Liver (tissue), 9 donors: ENCODE results near the gene AKAP7. TPM values are rescaled to one million over a fixed set of nuclear protein-coding genes. Genes with fewer than 3 reads are reported as not detected.

ENCODE experiments used
- DNase-seq: peaks from one replicate; pipeline ENCODE4 v3.0.0-alpha.2; 2017; ENCODE audit warnings: low spot score
- H3K27ac ChIP-seq, 2 donors: one replicate each; pipeline ENCODE4 v1.7.0; 2013; ENCODE audit warnings: inconsistent platforms in 2 of 2, low read length in 2 of 2, control low read depth in 1 of 2, low read depth in 1 of 2, mild to moderate bottlenecking in 1 of 2
- H3K27me3 ChIP-seq, 4 donors: one replicate each; pipeline versions ENCODE4 v1.6.1 to v1.7.0; 2013; ENCODE audit warnings: low read length in 3 of 4, inconsistent platforms in 1 of 4, mild to moderate bottlenecking in 1 of 4, moderate library complexity in 1 of 4; ENCODE audit not compliant: control insufficient read depth in 4 of 4, insufficient read depth in 4 of 4
- H3K36me3 ChIP-seq, 4 donors: one replicate each; pipeline versions ENCODE4 v1.6.1 to v1.7.0; 2013; ENCODE audit warnings: low read length in 3 of 4, mild to moderate bottlenecking in 3 of 4, low read depth in 1 of 4, moderate library complexity in 1 of 4; ENCODE audit not compliant: control insufficient read depth in 4 of 4, insufficient read depth in 3 of 4
- H3K4me1 ChIP-seq, 4 donors: one replicate each; pipeline versions ENCODE4 v1.6.1 to v1.7.0; 2013; ENCODE audit warnings: low read length in 3 of 4, mild to moderate bottlenecking in 3 of 4, moderate library complexity in 1 of 4; ENCODE audit not compliant: control insufficient read depth in 4 of 4, insufficient read depth in 4 of 4
- H3K4me3 ChIP-seq, 3 donors: one replicate each; pipeline versions ENCODE4 v1.6.1 to v1.7.0; 2013; ENCODE audit warnings: low read length in 3 of 3, control low read depth in 1 of 3, low read depth in 1 of 3, mild to moderate bottlenecking in 1 of 3
- H3K9ac ChIP-seq, 2 donors: one replicate each; pipeline ENCODE4 v1.7.0; 2013; ENCODE audit warnings: low read length in 2 of 2, mild to moderate bottlenecking in 2 of 2, moderate library complexity in 2 of 2, control low read depth in 1 of 2, low read depth in 1 of 2
- H3K9me3 ChIP-seq, 4 donors: one replicate each; pipeline versions ENCODE4 v1.6.1 to v1.7.0; 2013; ENCODE audit warnings: low read length in 3 of 4; ENCODE audit not compliant: control insufficient read depth in 4 of 4
- ATF3 ChIP-seq: IDR thresholded peaks from 2 replicates; pipeline ENCODE4 v1.6.1; 2016; ENCODE audit warnings: antibody characterized with exemption
- CTCF ChIP-seq: fragments of 150-350 bp; IDR thresholded peaks from 2 replicates; pipeline ENCODE4 v1.5.1; 2017; ENCODE audit warnings: improper control_type of control experiment, low read depth, low read length; ENCODE audit not compliant: missing input control
- EGR1 ChIP-seq, 2 donors: IDR thresholded peaks; 2 replicates each; pipeline ENCODE4 v1.6.1; 2016 to 2018; ENCODE audit warnings: antibody characterized with exemption in 2 of 2, low read depth in 2 of 2
- FOXA1 ChIP-seq: IDR thresholded peaks from 2 replicates; pipeline ENCODE4 v1.6.1; 2016; ENCODE audit warnings: antibody characterized with exemption
- FOXA2 ChIP-seq: IDR thresholded peaks from 2 replicates; pipeline ENCODE4 v1.6.1; 2016; ENCODE audit warnings: antibody characterized with exemption
- GABPA ChIP-seq, 2 donors: IDR thresholded peaks in 1 of 2; conservative IDR thresholded peaks in 1 of 2; 2 replicates each; pipeline ENCODE4 v1.6.1; 2016; ENCODE audit warnings: antibody characterized with exemption in 2 of 2, mild to moderate bottlenecking in 1 of 2, moderate library complexity in 1 of 2
- HNF4A ChIP-seq, 2 donors: conservative IDR thresholded peaks; 2 replicates each; pipeline ENCODE4 v1.6.1; 2016; ENCODE audit warnings: antibody characterized with exemption in 2 of 2, mild to moderate bottlenecking in 2 of 2
- HNF4G ChIP-seq: IDR thresholded peaks from 2 replicates; pipeline ENCODE4 v1.6.1; 2016; ENCODE audit warnings: antibody characterized with exemption
- JUND ChIP-seq, 2 donors: IDR thresholded peaks; 2 replicates each; pipeline ENCODE4 v1.6.1; 2016; ENCODE audit warnings: antibody characterized with exemption in 2 of 2
- MAX ChIP-seq: IDR thresholded peaks from 2 replicates; pipeline ENCODE4 v1.6.1; 2016; ENCODE audit warnings: antibody characterized with exemption
- NR2F2 ChIP-seq: IDR thresholded peaks from 2 replicates; pipeline ENCODE4 v1.6.1; 2016; ENCODE audit warnings: antibody characterized with exemption
- RAD21 ChIP-seq, 2 donors: IDR thresholded peaks; 2 replicates each; pipeline ENCODE4 v1.6.1; 2016; ENCODE audit warnings: antibody characterized with exemption in 2 of 2, mild to moderate bottlenecking in 2 of 2
- REST ChIP-seq: IDR thresholded peaks from 2 replicates; pipeline ENCODE4 v1.6.1; 2016; ENCODE audit warnings: antibody characterized with exemption, mild to moderate bottlenecking
- RXRA ChIP-seq, 2 donors: IDR thresholded peaks; 2 replicates each; pipeline ENCODE4 v1.6.1; 2017 to 2018; ENCODE audit warnings: antibody characterized with exemption in 2 of 2, mild to moderate bottlenecking in 1 of 2
- SP1 ChIP-seq: IDR thresholded peaks from 2 replicates; pipeline ENCODE4 v1.6.1; 2018; ENCODE audit warnings: antibody characterized with exemption, mild to moderate bottlenecking
- TAF1 ChIP-seq: conservative IDR thresholded peaks from 2 replicates; pipeline ENCODE4 v1.6.1; 2016; ENCODE audit warnings: antibody characterized with exemption, mild to moderate bottlenecking
- YY1 ChIP-seq: IDR thresholded peaks from 2 replicates; pipeline ENCODE4 v1.6.1; 2016; ENCODE audit warnings: antibody characterized with exemption, mild to moderate bottlenecking
- ZBTB33 ChIP-seq: IDR thresholded peaks from 2 replicates; pipeline ENCODE4 v1.6.1; 2016; ENCODE audit warnings: antibody characterized with exemption
- WGBS: extraction: QIAGEN DNeasy Blood & Tissue Kit; methylation state at CpG from one replicate; pipeline ENCODE4 v1.1.7; 2013; 5-methylcytosine and 5-hydroxymethylcytosine counted together
- polyA plus RNA-seq, 2 donors: library from polyadenylated mRNA; stranded (reverse) in 1 of 2; unstranded in 1 of 2; fragments of 200-250 nt in 1 of 2; fragments of >200 nt in 1 of 2; fragmentation: Nextera tagmentation in 1 of 2; extraction: Ambion mirVana in 1 of 2; gene quantifications; one replicate each; pipeline versions ENCODE4 v1.2.1 to v1.2.3, GENCODE V29; 2013 to 2015
- total RNA-seq, 2 donors: library from RNA; depleted of rRNA; stranded (reverse); fragments of >200 nt; gene quantifications; one replicate each; pipeline ENCODE4 v1.2.3, GENCODE V29; 2014
- donor health status: healthy.
- donor health status: healthy.
- donor health status: healthy.
- donor health status: healthy.
- donor health status: healthy.

AKAP7 gene
- total and polyA plus RNA-seq, 4 donors: 7.9 to 25.4 (median 17.7) TPM

- H3K27ac ChIP-seq: peak overlapping the region; percentile 92 to 93
- no peaks in the 10 kb centered on the region for H3K9me3 ChIP-seq
- 89% methylated on average over 14 of the region's 14 CpGs for WGBS
- no peaks in the 10 kb centered on the region for H3K36me3 ChIP-seq
- no peak for DNase-seq
- peak overlapping the region in 1 of 2 donors; percentile 8 for H3K9ac ChIP-seq
- H3K27me3 ChIP-seq: no peaks in the 10 kb centered on the region
- H3K4me1 ChIP-seq: peaks cover 9 to 25% (median 11%) of the 10 kb centered on the region in 4 donors
- peak overlapping the region in 2 of 3 donors; percentile 70 to 96 for H3K4me3 ChIP-seq
- no peak for TF ChIP-seq CTCF
Measured at GRCh38 chr6:131134220-131134979, 867 bp upstream of the AKAP7 start.

- no peaks in the 10 kb centered on the region for H3K9me3 ChIP-seq
- H3K27ac ChIP-seq: peak overlapping the region; percentile 92 to 93
- WGBS: 2% methylated on average over 4 of the region's 4 CpGs
- peaks cover 6 to 21% (median 8%) of the 10 kb centered on the region in 4 donors for H3K4me1 ChIP-seq
- H3K27me3 ChIP-seq: no peaks in the 10 kb centered on the region
- H3K9ac ChIP-seq: peak overlapping the region; percentile 8 to 48
- DNase-seq: no peak
- TF ChIP-seq EGR1 (IDR thresholded peaks at IDR 0.05; ENCODE audit: low read depth in 2 of 2) (peak in 1 of 2 donors; percentile 35), MAX (peak; percentile 75), HNF4A (conservative IDR thresholded peaks at IDR 0.05) (peak; percentile 59 to 74), HNF4G (no peak), TAF1 (peak; percentile 26), SP1 (peak; percentile 38), RXRA (IDR thresholded peaks at IDR 0.05) (peak in 1 of 2 donors; percentile 53), FOXA2 (no peak), NR2F2 (no peak), ATF3 (no peak), YY1 (peak; percentile 62), ZBTB33 (no peak), JUND (IDR thresholded peaks at IDR 0.05) (peak in 1 of 2 donors; percentile 32), RAD21 (IDR thresholded peaks at IDR 0.05) (peak in 1 of 2 donors; percentile 14), REST (no peak), CTCF (no peak), GABPA (IDR thresholded peaks at IDR 0.05 in 1 of 2, conservative IDR thresholded peaks at IDR 0.05 in 1 of 2) (no peak), FOXA1 (no peak)
- no peaks in the 10 kb centered on the region for H3K36me3 ChIP-seq
- peak overlapping the region; percentile 41 to 96 (median 70) for H3K4me3 ChIP-seq
Measured at GRCh38 chr6:131134980-131135243, 355 bp upstream of the AKAP7 start.
